ENCODE results near the gene MRPS34. TPM values are rescaled to one million over a fixed set of nuclear protein-coding genes. Genes with fewer than 3 reads are reported as not detected.

Gene MRPS34
- total RNA-seq, 4 donors from 2014 or later, result 44.4 to 72.8 (median 61.3) TPM

DNA sequence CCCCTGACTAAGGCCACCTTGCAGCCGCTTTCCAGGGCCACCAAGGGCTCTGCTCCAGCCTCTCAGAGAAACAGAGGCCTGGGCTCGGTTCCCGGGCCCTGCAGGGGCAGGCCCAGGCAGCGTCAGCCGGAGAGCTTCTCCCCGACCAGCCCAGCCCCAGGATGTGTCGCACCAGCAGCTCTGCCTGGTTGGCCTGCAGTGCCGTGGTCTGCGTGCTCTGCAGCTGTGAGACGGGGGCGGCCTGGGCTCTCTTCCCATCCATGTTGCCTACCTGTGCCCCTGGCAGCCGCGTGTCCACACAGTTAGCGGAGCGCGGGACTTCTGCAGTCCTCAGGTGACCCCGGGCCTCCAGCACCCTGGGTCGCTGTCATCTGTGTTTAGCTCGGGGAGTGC is 15.8 kb upstream of the MRPS34 start:
- Histone ChIP-seq H3K4me1 (peaks cover 0 to 42% (median 15%) of the 10 kb centered on the region in 3 donors), H3K36me3 (peaks cover 0 to 78% of the 10 kb centered on the region in 2 donors), H3K27ac (no peak overlapping the region), H3K27me3 (no peaks in the 10 kb centered on the region), H3K4me3 (no peak overlapping the region), H3K9me3 (no peaks in the 10 kb centered on the region)
- TF ChIP-seq EP300 (IDR thresholded peaks at IDR 0.05) (no peak), POLR2AphosphoS5 (IDR thresholded peaks at IDR 0.05) (no peak), CTCF (IDR thresholded peaks at IDR 0.05) (no peak), POLR2A (IDR thresholded peaks at IDR 0.05) (no peak)
- no CpG with 5 or more reads among the region's 19 CpGs for WGBS, 2 donors (ENCODE audit: low coverage in 1 of 2)
- no peak for ATAC-seq

DNA sequence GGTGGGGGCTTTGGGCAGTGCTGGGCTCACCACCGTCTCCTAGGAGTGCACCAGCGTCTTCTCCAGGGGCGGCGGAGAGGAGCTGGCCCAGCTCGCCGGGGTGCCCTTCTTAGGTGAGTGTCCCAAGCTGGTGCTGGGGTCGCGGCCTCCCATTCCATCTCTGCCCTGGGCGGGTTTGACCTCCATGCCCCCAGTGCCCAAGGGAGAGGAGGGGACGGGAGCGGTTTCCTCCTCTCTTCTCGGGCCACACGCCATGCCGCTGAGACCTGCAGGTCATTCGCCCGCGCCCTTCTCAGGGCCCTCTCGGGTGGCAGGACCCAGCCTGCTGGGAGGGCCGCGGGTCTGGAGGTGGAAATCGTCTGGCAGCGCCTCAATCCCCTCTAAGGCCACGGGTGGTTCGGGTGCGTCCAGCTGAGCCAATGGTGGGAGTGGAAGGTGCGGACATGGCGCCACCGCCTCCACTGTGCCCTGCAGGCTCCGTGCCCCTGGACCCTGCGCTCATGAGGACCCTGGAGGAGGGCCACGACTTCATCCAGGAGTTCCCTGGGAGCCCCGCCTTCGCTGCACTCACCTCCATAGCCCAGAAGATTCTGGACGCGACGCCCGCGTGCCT is 15.3 kb upstream of the MRPS34 start:
- Histone ChIP-seq H3K36me3 (peaks cover 0 to 78% of the 10 kb centered on the region in 2 donors), H3K4me3 (no peak overlapping the region), H3K9me3 (no peaks in the 10 kb centered on the region), H3K27me3 (no peaks in the 10 kb centered on the region), H3K4me1 (peaks cover 0 to 47% (median 18%) of the 10 kb centered on the region in 3 donors), H3K27ac (no peak overlapping the region)
- ATAC-seq, result no peak
- no CpG with 5 or more reads among the region's 38 CpGs for WGBS, 2 donors (ENCODE audit: low coverage in 1 of 2)
- TF ChIP-seq POLR2AphosphoS5 (IDR thresholded peaks at IDR 0.05) (no peak), EP300 (IDR thresholded peaks at IDR 0.05) (no peak)

DNA sequence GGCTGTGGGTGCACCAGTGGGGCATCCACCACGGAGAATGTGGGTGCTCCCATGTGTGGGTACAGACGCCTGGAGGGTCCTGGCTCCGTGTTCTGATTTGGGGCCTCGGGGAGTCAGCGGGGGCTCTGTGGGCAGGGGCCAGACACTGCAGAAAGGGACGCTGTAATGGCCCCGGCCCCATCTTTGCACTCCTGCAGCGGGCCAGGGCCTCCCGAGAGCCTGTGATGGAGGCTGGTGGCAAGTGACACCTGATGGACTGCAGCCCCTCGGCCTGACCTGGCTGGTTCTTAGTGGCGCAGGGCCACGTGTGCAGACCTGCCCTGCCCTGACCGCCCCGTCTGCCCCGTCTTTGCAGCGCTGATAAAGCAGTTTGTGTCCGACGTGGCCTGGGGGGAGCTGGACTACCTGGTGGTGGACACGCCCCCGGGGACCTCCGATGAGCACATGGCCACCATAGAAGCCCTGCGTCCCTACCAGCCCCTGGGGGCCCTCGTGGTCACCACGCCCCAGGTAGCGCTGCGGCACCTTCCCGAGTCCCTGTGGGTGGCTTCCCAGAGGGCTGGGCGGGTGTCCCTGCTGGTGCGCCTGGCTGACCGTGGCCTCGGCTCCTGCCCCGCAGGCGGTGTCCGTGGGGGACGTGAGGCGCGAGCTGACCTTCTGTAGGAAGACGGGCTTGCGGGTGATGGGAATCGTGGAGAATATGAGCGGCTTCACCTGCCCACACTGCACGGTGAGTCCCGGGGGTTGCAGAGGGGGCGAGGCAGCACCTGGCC is 14.6 kb upstream of the MRPS34 start:
- H3K9me3 ChIP-seq, result no peaks in the 10 kb centered on the region
- no peaks in the 10 kb centered on the region for H3K27me3 ChIP-seq
- ATAC-seq, result no peak
- no peak overlapping the region for H3K27ac ChIP-seq
- peaks cover 0 to 48% (median 18%) of the 10 kb centered on the region in 3 donors for H3K4me1 ChIP-seq
- WGBS, 2 donors (ENCODE audit: low coverage in 1 of 2), result 100% methylated on average over 1 of the region's 44 CpGs; no CpG with 5 or more reads in 1 of the 2 donors
- no peak overlapping the region for H3K4me3 ChIP-seq
- H3K36me3 ChIP-seq, result peaks cover 0 to 77% of the 10 kb centered on the region in 2 donors
- no peak for TF ChIP-seq POLR2A (IDR thresholded peaks at IDR 0.05)

- H3K27ac ChIP-seq, result no peak overlapping the region
- no peak overlapping the region for H3K4me3 ChIP-seq
- no peak for ATAC-seq
- WGBS, 2 donors (ENCODE audit: low coverage in 1 of 2), result 100% methylated on average over 1 of the region's 6 CpGs; no CpG with 5 or more reads in 1 of the 2 donors
- H3K4me1 ChIP-seq, result peaks cover 0 to 48% (median 18%) of the 10 kb centered on the region in 3 donors
- H3K9me3 ChIP-seq, result no peaks in the 10 kb centered on the region
- no peaks in the 10 kb centered on the region for H3K27me3 ChIP-seq
- TF ChIP-seq EP300 (IDR thresholded peaks at IDR 0.05) (no peak), POLR2A (IDR thresholded peaks at IDR 0.05) (no peak), CTCF (IDR thresholded peaks at IDR 0.05) (no peak), POLR2AphosphoS5 (IDR thresholded peaks at IDR 0.05) (no peak)
- peaks cover 0 to 71% of the 10 kb centered on the region in 2 donors for H3K36me3 ChIP-seq
Observed at GRCh38 chr16:1787056-1787321, 14.1 kb upstream of the MRPS34 start.

DNA sequence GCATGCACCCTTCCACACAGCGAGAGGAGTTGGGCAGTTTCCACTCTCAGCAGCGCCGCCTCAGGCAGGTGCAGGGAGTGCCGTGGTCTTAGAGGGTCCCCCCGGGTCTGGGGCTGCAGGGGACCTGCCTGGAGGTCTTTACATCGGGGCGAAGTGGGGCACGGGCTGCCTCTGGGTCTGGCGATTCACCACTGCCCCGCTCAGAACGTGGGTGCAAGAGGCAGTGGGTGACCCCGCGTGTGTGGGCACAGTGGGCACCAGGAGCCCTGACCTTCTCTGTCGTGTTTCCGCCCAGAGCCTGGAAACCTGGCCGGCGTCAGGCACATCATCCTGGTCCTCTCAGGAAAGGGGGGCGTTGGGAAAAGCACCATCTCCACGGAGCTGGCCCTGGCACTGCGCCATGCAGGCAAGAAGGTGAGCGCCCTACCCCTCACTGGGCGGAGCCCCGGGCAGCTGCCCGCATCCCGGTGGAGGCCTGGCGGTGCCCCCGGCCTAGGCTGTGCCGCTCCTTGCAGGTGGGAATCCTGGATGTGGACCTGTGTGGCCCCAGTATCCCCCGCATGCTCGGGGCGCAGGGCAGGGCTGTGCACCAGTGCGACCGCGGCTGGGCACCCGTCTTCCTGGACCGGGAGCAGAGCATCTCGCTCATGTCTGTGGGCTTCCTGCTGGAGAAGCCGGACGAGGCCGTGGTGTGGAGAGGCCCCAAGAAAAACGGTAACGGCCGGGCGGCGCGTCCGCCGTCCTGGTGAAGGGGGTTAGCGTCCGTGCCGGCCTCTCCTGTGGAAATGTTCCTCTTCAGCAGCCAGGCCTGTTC is 13.5 kb upstream of the MRPS34 start:
- no peak overlapping the region for H3K4me3 ChIP-seq
- no peaks in the 10 kb centered on the region for H3K27me3 ChIP-seq
- peaks cover 0 to 52% (median 20%) of the 10 kb centered on the region in 3 donors for H3K4me1 ChIP-seq
- no CpG with 5 or more reads among the region's 51 CpGs for WGBS, 2 donors (ENCODE audit: low coverage in 1 of 2)
- no peaks in the 10 kb centered on the region for H3K9me3 ChIP-seq
- TF ChIP-seq CTCF (IDR thresholded peaks at IDR 0.05) (no peak), POLR2AphosphoS5 (IDR thresholded peaks at IDR 0.05) (no peak), POLR2A (IDR thresholded peaks at IDR 0.05) (no peak), EP300 (IDR thresholded peaks at IDR 0.05) (no peak)
- peaks cover 0 to 66% of the 10 kb centered on the region in 2 donors for H3K36me3 ChIP-seq
- no peak for ATAC-seq
- no peak overlapping the region for H3K27ac ChIP-seq

All from gastroesophageal sphincter (tissue), 4 donors.